T-helper 2 cell treated with Interferon-gamma antibody and Interleukin-4, amounts not matched to agents 5 μg/mL and 100 μg/mL, for 36 hours (primary cell): ENCODE measurements around the gene RNF128.

Source experiments
- DNase-seq: peaks from one replicate; pipeline ENCODE4 v3.0.0; 2021; ENCODE audit warnings: low spot score
- H3K27ac Mint-ChIP-seq: one replicate; pipeline ENCODE4 v1.8.0; 2021; ENCODE audit warnings: mild to moderate bottlenecking, mixed read lengths
- H3K27me3 Mint-ChIP-seq: one replicate; pipeline ENCODE4 v1.8.0; 2021; ENCODE audit warnings: low read depth, mixed read lengths
- H3K36me3 Mint-ChIP-seq: one replicate; pipeline ENCODE4 v1.8.0; 2021; ENCODE audit warnings: low read depth, mixed read lengths
- H3K4me1 Mint-ChIP-seq: one replicate; pipeline ENCODE4 v1.8.0; 2021; ENCODE audit warnings: low read depth, mixed read lengths
- H3K4me3 Mint-ChIP-seq: one replicate; pipeline ENCODE4 v1.8.0; 2022; ENCODE audit warnings: mild to moderate bottlenecking, moderate library complexity, mixed read lengths
- H3K9me3 Mint-ChIP-seq: one replicate; pipeline ENCODE4 v1.8.0; 2021; ENCODE audit warnings: mixed read lengths

The RNF128 gene

GRCh38 chrX:106726485-106727437, at the start of gene RNF128:
Gene RNF128 (plus strand): TSS chrX:106726701. CDS start chrX:106726914, 213 bp downstream.
- H3K27me3 Mint-ChIP-seq: peaks cover 50% of the 10 kb centered on the region
- H3K36me3 Mint-ChIP-seq: no peaks in the 10 kb centered on the region
- H3K4me3 Mint-ChIP-seq: peak within 1 kb of the TSS; percentile 49
- no peaks in the 10 kb centered on the region for H3K4me1 Mint-ChIP-seq
- peak; percentile 3 for DNase-seq
- no peak within 1 kb of the TSS for H3K27ac Mint-ChIP-seq
- H3K9me3 Mint-ChIP-seq: no peaks in the 10 kb centered on the region

- no peaks in the 10 kb centered on the region for H3K27me3 Mint-ChIP-seq
- H3K9me3 Mint-ChIP-seq: no peaks in the 10 kb centered on the region
- no peak overlapping the region for H3K4me3 Mint-ChIP-seq
- H3K27ac Mint-ChIP-seq: no peak overlapping the region
- H3K36me3 Mint-ChIP-seq: no peaks in the 10 kb centered on the region
- DNase-seq: no peak
- H3K4me1 Mint-ChIP-seq: no peaks in the 10 kb centered on the region
Measured at GRCh38 chrX:106680716-106681115, 45.8 kb upstream of the RNF128 start.

GRCh38 chrX:106684207-106684606, 42.3 kb upstream of the RNF128 start:
- no peak overlapping the region for H3K27ac Mint-ChIP-seq
- no peak overlapping the region for H3K4me3 Mint-ChIP-seq
- H3K9me3 Mint-ChIP-seq: no peaks in the 10 kb centered on the region
- no peaks in the 10 kb centered on the region for H3K27me3 Mint-ChIP-seq
- no peak for DNase-seq
- H3K4me1 Mint-ChIP-seq: no peaks in the 10 kb centered on the region
- no peaks in the 10 kb centered on the region for H3K36me3 Mint-ChIP-seq

- Mint-ChIP-seq H3K9me3 (no peaks in the 10 kb centered on the region), H3K36me3 (no peaks in the 10 kb centered on the region)
- DNase-seq: no peak
Measured at GRCh38 chrX:106692425-106693065, 34.0 kb upstream of the RNF128 start.

GRCh38 chrX:106696502-106696901, 30.0 kb upstream of the RNF128 start:
- H3K9me3 Mint-ChIP-seq: no peaks in the 10 kb centered on the region
- no peaks in the 10 kb centered on the region for H3K36me3 Mint-ChIP-seq
- H3K4me1 Mint-ChIP-seq: no peaks in the 10 kb centered on the region
- peaks cover 9% of the 10 kb centered on the region for H3K27me3 Mint-ChIP-seq
- H3K4me3 Mint-ChIP-seq: no peak overlapping the region
- no peak for DNase-seq
- no peak overlapping the region for H3K27ac Mint-ChIP-seq

More at GRCh38 chrX:106692425-106693065, 34.0 kb upstream of the RNF128 start:
- H3K4me3 Mint-ChIP-seq: no peak overlapping the region
- H3K27me3 Mint-ChIP-seq: peaks cover 9% of the 10 kb centered on the region
- no peaks in the 10 kb centered on the region for H3K4me1 Mint-ChIP-seq
- no peak overlapping the region for H3K27ac Mint-ChIP-seq

GRCh38 chrX:106698693-106699092, 27.8 kb upstream of the RNF128 start:
- Mint-ChIP-seq H3K9me3 (no peaks in the 10 kb centered on the region), H3K27ac (no peak overlapping the region), H3K27me3 (peaks cover 4% of the 10 kb centered on the region), H3K4me3 (no peak overlapping the region), H3K36me3 (no peaks in the 10 kb centered on the region), H3K4me1 (no peaks in the 10 kb centered on the region)
- no peak for DNase-seq

- Mint-ChIP-seq H3K9me3 (no peaks in the 10 kb centered on the region), H3K27me3 (no peaks in the 10 kb centered on the region), H3K4me3 (no peak overlapping the region), H3K36me3 (no peaks in the 10 kb centered on the region), H3K4me1 (no peaks in the 10 kb centered on the region), H3K27ac (no peak overlapping the region)
- no peak for DNase-seq
Measured at GRCh38 chrX:106702636-106703035, 23.9 kb upstream of the RNF128 start.

GRCh38 chrX:106706466-106706865, 20.0 kb upstream of the RNF128 start:
- Mint-ChIP-seq H3K9me3 (no peaks in the 10 kb centered on the region), H3K4me1 (no peaks in the 10 kb centered on the region), H3K4me3 (no peak overlapping the region), H3K27ac (no peak overlapping the region), H3K27me3 (no peaks in the 10 kb centered on the region), H3K36me3 (no peaks in the 10 kb centered on the region)
- DNase-seq: no peak

- Mint-ChIP-seq H3K4me3 (no peak overlapping the region), H3K27me3 (no peaks in the 10 kb centered on the region), H3K27ac (no peak overlapping the region), H3K9me3 (no peaks in the 10 kb centered on the region), H3K4me1 (no peaks in the 10 kb centered on the region), H3K36me3 (no peaks in the 10 kb centered on the region)
- no peak for DNase-seq
Measured at GRCh38 chrX:106707771-106708454, 18.6 kb upstream of the RNF128 start.

- no peak for DNase-seq
- no peaks in the 10 kb centered on the region for H3K4me1 Mint-ChIP-seq
- no peaks in the 10 kb centered on the region for H3K36me3 Mint-ChIP-seq
- H3K27ac Mint-ChIP-seq: no peak overlapping the region
- no peak overlapping the region for H3K4me3 Mint-ChIP-seq
- H3K9me3 Mint-ChIP-seq: no peaks in the 10 kb centered on the region
- H3K27me3 Mint-ChIP-seq: no peaks in the 10 kb centered on the region
Measured at GRCh38 chrX:106710771-106711170, 15.7 kb upstream of the RNF128 start.

GRCh38 chrX:106711375-106711774, 15.1 kb upstream of the RNF128 start:
- no peak for DNase-seq
- Mint-ChIP-seq H3K4me3 (no peak overlapping the region), H3K9me3 (no peaks in the 10 kb centered on the region), H3K4me1 (no peaks in the 10 kb centered on the region), H3K27me3 (no peaks in the 10 kb centered on the region), H3K27ac (no peak overlapping the region), H3K36me3 (no peaks in the 10 kb centered on the region)

GRCh38 chrX:106716004-106716403, 10.5 kb upstream of the RNF128 start:
- H3K36me3 Mint-ChIP-seq: no peaks in the 10 kb centered on the region
- H3K9me3 Mint-ChIP-seq: no peaks in the 10 kb centered on the region
- H3K27ac Mint-ChIP-seq: no peak overlapping the region
- H3K4me3 Mint-ChIP-seq: no peak overlapping the region
- H3K27me3 Mint-ChIP-seq: no peaks in the 10 kb centered on the region
- no peak for DNase-seq
- H3K4me1 Mint-ChIP-seq: no peaks in the 10 kb centered on the region

GRCh38 chrX:106716463-106716862, 10.0 kb upstream of the RNF128 start:
- Mint-ChIP-seq H3K36me3 (no peaks in the 10 kb centered on the region), H3K27ac (no peak overlapping the region), H3K4me1 (no peaks in the 10 kb centered on the region), H3K4me3 (no peak overlapping the region), H3K9me3 (no peaks in the 10 kb centered on the region), H3K27me3 (no peaks in the 10 kb centered on the region)
- no peak for DNase-seq

GRCh38 chrX:106718709-106719108, 7.8 kb upstream of the RNF128 start:
- H3K4me3 Mint-ChIP-seq: no peak overlapping the region
- no peaks in the 10 kb centered on the region for H3K36me3 Mint-ChIP-seq
- H3K9me3 Mint-ChIP-seq: no peaks in the 10 kb centered on the region
- no peak overlapping the region for H3K27ac Mint-ChIP-seq
- H3K4me1 Mint-ChIP-seq: no peaks in the 10 kb centered on the region
- DNase-seq: no peak
- H3K27me3 Mint-ChIP-seq: peaks cover 6% of the 10 kb centered on the region
